ENCODE data around the gene SH3RF1.
"Not testable (repeated sequence)": the region's sequence is repeated elsewhere in the genome, so short reads cannot be mapped to it uniquely, and the experiment has no call there.

DNA sequence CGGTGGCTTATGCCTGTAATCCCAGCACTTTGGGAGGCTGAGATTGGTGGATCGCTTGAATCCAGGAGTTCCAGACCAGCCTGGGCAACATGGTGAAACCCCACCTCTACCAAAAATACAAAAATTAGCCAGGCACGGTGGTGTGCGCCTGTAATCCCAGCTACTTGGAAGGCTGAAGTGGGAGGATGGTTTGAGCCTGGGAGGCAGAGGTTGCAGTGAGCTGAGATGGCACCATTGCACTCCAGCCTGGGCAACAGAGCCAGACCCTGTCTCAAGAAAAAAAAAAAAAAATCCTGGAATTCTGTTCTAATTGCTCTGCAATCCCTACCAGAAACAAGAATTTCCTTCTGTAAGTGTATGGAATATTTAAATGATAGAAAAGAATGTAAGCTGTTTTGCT lies 67.5 kb downstream of the SH3RF1 start:
- not testable (repeated sequence) for TF ChIP-seq POLR2A (IDR thresholded peaks at IDR 0.05)
- TF ChIP-seq, protein P1, sequence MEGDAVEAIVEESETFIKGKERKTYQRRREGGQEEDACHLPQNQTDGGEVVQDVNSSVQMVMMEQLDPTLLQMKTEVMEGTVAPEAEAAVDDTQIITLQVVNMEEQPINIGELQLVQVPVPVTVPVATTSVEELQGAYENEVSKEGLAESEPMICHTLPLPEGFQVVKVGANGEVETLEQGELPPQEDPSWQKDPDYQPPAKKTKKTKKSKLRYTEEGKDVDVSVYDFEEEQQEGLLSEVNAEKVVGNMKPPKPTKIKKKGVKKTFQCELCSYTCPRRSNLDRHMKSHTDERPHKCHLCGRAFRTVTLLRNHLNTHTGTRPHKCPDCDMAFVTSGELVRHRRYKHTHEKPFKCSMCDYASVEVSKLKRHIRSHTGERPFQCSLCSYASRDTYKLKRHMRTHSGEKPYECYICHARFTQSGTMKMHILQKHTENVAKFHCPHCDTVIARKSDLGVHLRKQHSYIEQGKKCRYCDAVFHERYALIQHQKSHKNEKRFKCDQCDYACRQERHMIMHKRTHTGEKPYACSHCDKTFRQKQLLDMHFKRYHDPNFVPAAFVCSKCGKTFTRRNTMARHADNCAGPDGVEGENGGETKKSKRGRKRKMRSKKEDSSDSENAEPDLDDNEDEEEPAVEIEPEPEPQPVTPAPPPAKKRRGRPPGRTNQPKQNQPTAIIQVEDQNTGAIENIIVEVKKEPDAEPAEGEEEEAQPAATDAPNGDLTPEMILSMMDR (IDR thresholded peaks at IDR 0.05): not testable (repeated sequence)
